Colonic mucosa (tissue), 4 donors: ENCODE data around the gene ITGB5. TPM values are rescaled to one million over a fixed set of nuclear protein-coding genes. Genes with fewer than 3 reads are reported as not detected.

ENCODE experiments used
- DNase-seq: peaks from one replicate; pipeline ENCODE4 v3.0.0-alpha.2; 2020
- H3K27ac ChIP-seq: fragments of 200-600 bp; one replicate; pipeline ENCODE4 v1.8.0; 2021
- H3K27me3 ChIP-seq: fragments of 200-600 bp; one replicate; pipeline ENCODE4 v1.8.0; 2021
- H3K36me3 ChIP-seq: fragments of 200-600 bp; one replicate; pipeline ENCODE4 v1.8.0; 2021
- H3K4me1 ChIP-seq: fragments of 200-600 bp; one replicate; pipeline ENCODE4 v1.8.0; 2021; ENCODE audit warnings: mild to moderate bottlenecking
- H3K4me3 ChIP-seq: fragments of 200-600 bp; one replicate; pipeline ENCODE4 v1.8.0; 2021
- H3K9ac ChIP-seq, 2 donors: one replicate each; pipeline ENCODE4 v1.7.0; 2013; ENCODE audit warnings: control low read depth in 2 of 2, low read depth in 2 of 2, low read length in 2 of 2
- H3K9me3 ChIP-seq: fragments of 200-600 bp; one replicate; pipeline ENCODE4 v1.8.0; 2021
- intact Hi-C: fragments of 100-400 bp; cut with DNase I; formaldehyde crosslinking; loops from one replicate; pipeline ENCODE4 v1.14.1; 2022
- total RNA-seq, 2 donors: library from RNA; stranded (reverse); fragmentation: NEBNext Ultra II Directional in 1 of 2; extraction: Animal tissue kit (Norgen Biotek cat#: 25700) in 1 of 2; gene quantifications; one replicate each; pipeline ENCODE4 v1.2.1, GENCODE V29; 2021
- TF ChIP-seq, protein P1 (sequence below): fragments of 200-600 bp; IDR thresholded peaks from one replicate; pipeline ENCODE4 v1.8.0; 2022; ENCODE audit warnings: antibody characterized with exemption, mild to moderate bottlenecking
- donor health status: healthy.
- donor health status: DM: no; HTN: no; CAD: no.
- donor health status: DM: no; HTN: no; CAD: no.

ITGB5 gene
- total RNA-seq, 2 donors from 2014 or later, result 74.4 to 74.8 TPM

DNA sequence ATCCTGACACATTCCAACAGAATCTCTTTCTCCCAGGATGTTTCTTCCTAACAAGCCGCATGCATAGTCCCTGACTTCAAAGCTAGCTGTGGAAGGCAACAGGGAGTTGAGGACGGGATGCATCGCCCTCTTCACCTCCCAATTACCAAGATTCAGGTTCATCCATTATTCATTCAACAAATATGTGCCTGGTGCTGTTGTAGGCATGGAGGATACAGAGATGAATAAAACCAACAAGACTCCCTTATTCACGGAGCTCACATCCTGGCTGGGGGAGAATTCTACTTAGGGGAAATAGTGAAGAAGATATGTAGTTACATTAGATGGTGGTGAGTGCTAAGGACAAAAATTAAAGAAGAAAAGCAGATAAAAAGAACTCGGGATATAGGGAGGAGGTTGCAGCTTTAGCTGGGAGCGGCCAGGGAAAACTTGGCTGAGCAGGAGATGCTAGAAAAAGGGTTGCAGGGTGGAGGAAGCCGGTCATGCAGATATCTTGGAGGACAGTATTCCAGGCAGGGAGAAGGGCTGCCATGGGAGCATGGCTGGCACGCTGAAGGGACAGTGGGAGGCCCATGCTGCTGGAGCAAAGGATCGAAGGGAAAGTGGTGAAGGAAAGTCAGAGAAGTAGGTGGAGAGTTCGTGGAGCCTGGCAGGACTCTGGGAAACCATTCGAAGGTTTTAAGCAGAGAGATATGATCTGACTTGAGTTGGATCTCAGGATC lies 5.0 kb downstream of the ITGB5 start:
- Histone ChIP-seq H3K9me3 (no peaks in the 10 kb centered on the region), H3K27me3 (no peaks in the 10 kb centered on the region), H3K36me3 (no peaks in the 10 kb centered on the region), H3K9ac (no peak overlapping the region), H3K27ac (no peak overlapping the region), H3K4me1 (no peaks in the 10 kb centered on the region), H3K4me3 (no peak overlapping the region)
- intact Hi-C loops, result no loop called here
- TF ChIP-seq, protein P1, sequence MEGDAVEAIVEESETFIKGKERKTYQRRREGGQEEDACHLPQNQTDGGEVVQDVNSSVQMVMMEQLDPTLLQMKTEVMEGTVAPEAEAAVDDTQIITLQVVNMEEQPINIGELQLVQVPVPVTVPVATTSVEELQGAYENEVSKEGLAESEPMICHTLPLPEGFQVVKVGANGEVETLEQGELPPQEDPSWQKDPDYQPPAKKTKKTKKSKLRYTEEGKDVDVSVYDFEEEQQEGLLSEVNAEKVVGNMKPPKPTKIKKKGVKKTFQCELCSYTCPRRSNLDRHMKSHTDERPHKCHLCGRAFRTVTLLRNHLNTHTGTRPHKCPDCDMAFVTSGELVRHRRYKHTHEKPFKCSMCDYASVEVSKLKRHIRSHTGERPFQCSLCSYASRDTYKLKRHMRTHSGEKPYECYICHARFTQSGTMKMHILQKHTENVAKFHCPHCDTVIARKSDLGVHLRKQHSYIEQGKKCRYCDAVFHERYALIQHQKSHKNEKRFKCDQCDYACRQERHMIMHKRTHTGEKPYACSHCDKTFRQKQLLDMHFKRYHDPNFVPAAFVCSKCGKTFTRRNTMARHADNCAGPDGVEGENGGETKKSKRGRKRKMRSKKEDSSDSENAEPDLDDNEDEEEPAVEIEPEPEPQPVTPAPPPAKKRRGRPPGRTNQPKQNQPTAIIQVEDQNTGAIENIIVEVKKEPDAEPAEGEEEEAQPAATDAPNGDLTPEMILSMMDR, result no peak
- DNase-seq, result no peak

- H3K4me1 ChIP-seq, result no peaks in the 10 kb centered on the region
- no peaks in the 10 kb centered on the region for H3K27me3 ChIP-seq
- H3K36me3 ChIP-seq, result no peaks in the 10 kb centered on the region
- H3K9ac ChIP-seq, result no peak overlapping the region
- no peaks in the 10 kb centered on the region for H3K9me3 ChIP-seq
- TF ChIP-seq, protein P1, result no peak
- no peak for DNase-seq
- intact Hi-C loops, result no loop called here
- H3K4me3 ChIP-seq, result no peak overlapping the region
- peak overlapping the region; percentile 62 for H3K27ac ChIP-seq
Measured at GRCh38 chr3:124879337-124879680, 7.9 kb downstream of the ITGB5 start.

DNA sequence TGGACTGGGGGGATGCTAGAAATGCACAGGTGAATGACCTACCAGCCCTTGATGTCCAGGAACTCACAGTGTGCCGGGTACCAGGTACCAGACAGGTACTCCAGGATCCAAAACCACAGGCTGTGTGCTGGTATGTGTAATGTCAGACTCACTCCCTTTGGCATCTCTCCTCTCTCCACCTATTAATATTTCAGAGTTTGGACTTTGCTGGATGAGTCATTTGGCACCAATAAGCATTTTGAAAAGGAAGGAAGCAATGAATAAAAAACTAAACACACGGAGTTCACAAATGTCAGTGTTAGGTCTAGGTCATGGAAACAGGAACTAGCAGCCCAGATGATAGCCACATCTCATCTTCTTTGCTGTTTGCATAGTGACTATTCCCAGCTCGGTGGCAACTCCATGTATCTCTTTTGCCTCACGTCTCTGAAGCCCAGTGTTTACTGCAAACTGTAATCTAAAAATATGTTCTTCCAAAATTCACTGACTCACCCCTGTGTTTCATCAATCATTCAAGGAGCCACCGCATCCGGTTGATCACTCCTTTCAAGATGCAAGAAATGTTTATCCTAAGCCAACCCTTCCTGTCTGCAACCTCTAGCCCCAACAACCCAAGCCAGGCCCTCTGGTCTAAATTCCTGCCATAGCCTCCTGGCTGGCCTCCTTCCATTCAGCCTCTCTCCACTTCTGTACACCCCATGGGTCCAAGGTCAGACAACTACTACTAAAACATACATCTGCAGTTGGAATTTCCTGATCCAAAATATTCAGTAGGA lies 8.4 kb downstream of the ITGB5 start:
- Histone ChIP-seq H3K4me3 (no peak overlapping the region), H3K27ac (peak overlapping the region; percentile 62), H3K4me1 (no peaks in the 10 kb centered on the region), H3K9me3 (no peaks in the 10 kb centered on the region), H3K27me3 (no peaks in the 10 kb centered on the region), H3K36me3 (no peaks in the 10 kb centered on the region), H3K9ac (no peak overlapping the region)
- DNase-seq, result peak; percentile 29
- TF ChIP-seq, protein P1, result no peak
- intact Hi-C loops, result no loop called here

DNA sequence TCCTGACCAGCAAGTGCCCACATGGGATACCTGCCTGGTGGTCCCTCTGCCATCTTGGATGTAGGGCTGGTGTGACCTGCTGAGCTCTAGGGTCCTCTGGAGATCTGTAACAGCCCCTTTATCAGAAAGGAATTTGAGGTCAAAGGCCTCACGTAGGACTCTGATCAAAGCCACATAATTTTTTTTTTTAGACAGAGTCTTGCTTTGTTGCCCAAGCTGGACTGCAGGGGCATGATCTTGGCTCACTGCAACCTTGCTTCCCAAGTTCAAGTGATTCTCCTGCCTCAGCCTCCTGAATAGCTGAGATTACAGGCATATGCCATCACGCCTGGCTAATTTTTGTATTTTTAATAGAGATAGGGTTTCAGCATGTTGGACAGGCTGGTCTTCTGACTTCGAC lies 9.5 kb downstream of the ITGB5 start:
- Histone ChIP-seq H3K9ac (no peak overlapping the region), H3K27ac (no peak overlapping the region), H3K4me3 (no peak overlapping the region), H3K9me3 (no peaks in the 10 kb centered on the region), H3K27me3 (no peaks in the 10 kb centered on the region), H3K4me1 (no peaks in the 10 kb centered on the region), H3K36me3 (no peaks in the 10 kb centered on the region)
- intact Hi-C loops, result no loop called here
- TF ChIP-seq, protein P1, result no peak
- no peak for DNase-seq

- Histone ChIP-seq H3K9me3 (no peaks in the 10 kb centered on the region), H3K4me1 (no peaks in the 10 kb centered on the region), H3K4me3 (no peak overlapping the region), H3K27ac (no peak overlapping the region), H3K36me3 (no peaks in the 10 kb centered on the region), H3K27me3 (no peaks in the 10 kb centered on the region), H3K9ac (no peak overlapping the region)
- no peak for DNase-seq
- TF ChIP-seq, protein P1, result no peak
- intact Hi-C loops, result no loop called here
Measured at GRCh38 chr3:124876401-124876878, 10.7 kb downstream of the ITGB5 start.
